HG02852 (cell line): ENCODE data around the gene CRAMP1.

Experiments
- ATAC-seq: cut with Tn5 transposase; IDR thresholded peaks from one replicate; pipeline ENCODE4 v1.9.1; 2021; ENCODE audit warnings: mild to moderate bottlenecking, moderate library complexity; ENCODE audit not compliant: unreplicated experiment

Gene CRAMP1

GRCh38 chr16:1601031-1601430 is 11.1 kb upstream of the CRAMP1 start:
- no peak for ATAC-seq

DNA sequence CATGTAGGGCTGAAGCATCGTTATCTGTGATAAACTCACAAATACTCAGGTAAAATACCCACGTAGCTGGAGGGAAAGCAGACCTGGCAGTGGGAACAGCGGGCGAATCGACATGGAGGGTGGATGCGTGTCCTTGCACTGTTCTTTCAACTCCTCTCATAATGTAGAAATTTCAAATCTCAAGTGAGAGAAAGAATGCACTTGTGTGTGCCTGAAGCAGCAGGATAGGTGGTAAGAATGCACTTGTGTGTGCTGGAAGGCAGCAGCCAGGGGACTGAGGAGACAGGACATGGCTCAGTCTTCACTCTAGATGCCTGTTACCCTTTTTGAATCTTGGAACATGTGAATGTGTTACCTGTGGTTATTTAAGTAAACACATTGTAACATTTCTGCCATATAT is 10.7 kb upstream of the CRAMP1 start:
- no peak for ATAC-seq

- no peak for ATAC-seq
Measured at GRCh38 chr16:1602285-1602684, 9.9 kb upstream of the CRAMP1 start.

- ATAC-seq = no peak
Measured at GRCh38 chr16:1606774-1607173, 5.4 kb upstream of the CRAMP1 start.

- ATAC-seq = no peak
Measured at GRCh38 chr16:1607971-1608370, 4.2 kb upstream of the CRAMP1 start.

DNA sequence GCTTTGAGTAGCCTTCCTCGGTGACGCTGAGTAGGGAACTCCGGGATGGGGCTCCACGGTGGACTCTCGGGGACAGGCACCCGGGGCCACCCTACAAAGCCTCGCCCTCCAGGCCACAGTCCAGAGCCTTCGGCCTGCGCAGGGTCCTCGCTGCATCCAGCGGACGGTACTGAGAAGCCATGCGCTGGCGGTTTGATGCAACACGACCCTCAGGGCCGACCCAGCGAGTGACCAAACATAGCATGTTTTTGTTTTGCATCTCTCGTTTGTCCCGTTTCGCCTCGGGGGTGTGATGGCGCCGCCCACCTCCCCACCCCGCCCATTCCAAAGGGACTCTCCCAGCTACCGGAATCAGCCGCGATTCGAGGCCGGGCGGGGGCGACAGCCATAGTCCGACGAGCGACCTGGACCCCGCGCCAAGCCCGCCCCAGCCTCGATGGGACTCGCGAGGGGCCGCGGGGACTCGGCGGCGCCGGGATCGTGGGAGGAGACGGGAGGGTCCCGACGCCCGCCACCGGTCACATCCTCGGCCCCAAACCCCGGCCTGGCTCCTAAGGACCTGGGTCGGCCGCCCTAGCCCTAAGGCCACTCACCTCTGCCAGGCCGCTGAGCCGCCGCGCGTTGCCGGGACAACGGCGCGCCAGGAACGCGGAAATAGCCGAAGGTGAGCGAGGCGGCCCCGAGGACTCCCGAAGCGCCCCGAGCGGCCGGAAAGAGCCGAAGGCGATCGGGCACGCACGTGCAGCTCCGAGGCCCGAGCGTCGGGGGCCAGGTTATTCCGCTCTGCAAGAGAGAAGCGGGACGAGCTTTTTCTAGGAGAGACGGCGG is 1.9 kb upstream of the CRAMP1 start:
- no peak for ATAC-seq

GRCh38 chr16:1610899-1611632 is 1.1 kb upstream of the CRAMP1 start:
- no peak for ATAC-seq

GRCh38 chr16:1613211-1613622 is 1.1 kb downstream of the CRAMP1 start:
- ATAC-seq = no peak

DNA sequence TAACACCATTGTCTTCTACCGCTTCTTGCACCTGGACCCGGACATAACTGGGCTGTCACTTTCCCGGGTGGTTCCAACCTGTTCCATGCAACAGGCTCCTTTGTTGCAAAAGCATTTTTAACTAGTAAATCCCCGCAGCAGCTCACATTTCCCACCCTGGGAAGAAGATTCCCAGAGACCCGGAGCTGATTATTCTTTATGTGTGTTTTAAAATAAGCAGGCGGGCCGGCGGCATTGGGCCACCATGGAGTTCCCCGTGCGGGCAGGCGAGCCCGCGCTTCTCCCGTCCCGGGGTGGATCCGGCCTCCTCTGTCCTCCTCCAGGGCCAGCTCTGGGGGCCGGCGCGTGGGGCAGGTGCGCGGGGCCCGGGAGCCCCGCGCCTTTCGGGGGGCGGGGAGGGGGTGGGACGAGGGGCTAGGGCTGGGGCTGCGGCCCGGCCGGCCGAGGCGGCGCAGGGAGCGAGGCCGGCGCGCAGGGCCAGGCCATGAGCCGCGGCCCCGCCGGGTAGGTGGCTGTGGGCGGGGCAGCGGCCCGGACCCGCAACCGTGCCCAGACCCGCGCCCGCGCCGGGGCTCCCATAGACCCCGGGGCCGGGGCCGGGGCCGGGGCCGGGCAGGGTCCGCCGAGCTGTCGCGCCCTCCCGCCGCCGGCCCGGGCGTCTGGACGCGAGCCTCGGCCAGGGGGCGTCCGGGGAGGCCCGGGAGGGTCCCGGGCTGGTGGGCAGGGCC is 1.7 kb downstream of the CRAMP1 start:
- ATAC-seq = no peak

DNA sequence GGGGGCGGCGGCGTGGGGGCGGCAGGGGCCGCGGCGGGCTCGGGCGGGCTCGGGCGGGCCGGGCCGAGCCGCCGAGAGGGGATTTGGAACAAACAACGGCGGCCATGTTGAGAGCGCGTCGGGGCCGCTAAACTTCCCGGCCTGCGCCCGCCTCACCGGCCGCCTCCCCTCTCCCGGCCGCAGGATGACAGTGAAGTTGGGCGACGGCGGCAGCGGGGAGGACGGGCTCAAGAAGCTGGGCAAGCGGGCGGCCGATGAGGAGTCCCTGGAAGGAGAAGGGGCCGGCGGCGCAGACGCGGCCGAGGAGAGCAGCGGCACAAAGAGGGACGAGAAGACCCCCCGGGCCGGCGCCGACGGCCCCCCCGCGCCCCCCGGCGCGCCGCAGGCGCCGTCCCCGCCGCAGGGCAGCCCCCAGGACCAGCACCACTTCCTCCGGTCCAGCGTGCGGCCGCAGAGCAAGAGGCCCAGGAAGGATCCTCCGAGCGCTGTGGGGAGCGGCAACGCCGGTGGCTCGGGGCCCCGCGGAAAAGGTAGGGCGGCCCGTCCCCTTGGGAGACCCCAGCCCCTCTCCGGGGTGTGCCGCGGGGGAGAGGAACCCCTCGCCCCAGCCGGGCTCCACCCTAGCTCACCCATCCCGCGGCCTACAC is 2.4 kb downstream of the CRAMP1 start:
- ATAC-seq = no peak

DNA sequence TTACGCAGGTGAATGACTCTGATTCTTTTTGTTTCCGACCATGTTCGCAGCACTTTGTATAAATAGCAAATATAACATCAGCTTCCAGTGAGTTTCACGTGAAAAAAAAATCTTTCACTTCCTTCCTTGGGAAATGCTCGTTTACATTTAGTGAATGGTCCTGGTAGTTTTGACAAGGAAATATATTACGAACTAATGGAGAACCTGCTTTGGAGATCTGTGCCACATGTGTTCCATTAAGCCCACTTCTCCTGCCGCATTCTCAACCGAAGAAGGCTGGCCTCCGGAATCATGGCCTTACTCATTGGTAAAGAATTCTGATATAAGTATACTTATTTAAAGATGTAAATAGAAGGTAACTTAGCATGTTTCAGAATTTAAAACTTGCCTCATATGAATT is 3.6 kb downstream of the CRAMP1 start:
- no peak for ATAC-seq

GRCh38 chr16:1619976-1620375 is 7.8 kb downstream of the CRAMP1 start:
- ATAC-seq = no peak

DNA sequence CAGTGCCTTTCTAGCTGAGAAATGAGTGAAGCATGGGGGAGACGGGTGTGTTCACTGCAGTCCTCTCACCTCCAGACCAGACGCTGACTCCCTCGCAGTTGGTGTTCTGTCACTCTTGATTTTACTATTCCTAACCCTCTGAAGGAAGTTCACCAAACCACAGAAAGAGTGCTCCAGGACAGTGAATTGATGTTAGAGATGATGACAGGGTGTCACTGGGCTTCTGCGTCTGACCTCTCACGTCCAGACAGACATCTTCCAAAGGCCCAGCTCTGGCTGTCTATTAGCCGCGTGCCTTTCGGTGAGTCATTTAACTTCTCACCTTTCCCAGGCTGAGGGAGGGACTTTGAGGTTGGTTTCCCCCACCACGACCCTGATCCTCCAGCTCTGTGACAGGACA is 8.2 kb downstream of the CRAMP1 start:
- no peak for ATAC-seq

DNA sequence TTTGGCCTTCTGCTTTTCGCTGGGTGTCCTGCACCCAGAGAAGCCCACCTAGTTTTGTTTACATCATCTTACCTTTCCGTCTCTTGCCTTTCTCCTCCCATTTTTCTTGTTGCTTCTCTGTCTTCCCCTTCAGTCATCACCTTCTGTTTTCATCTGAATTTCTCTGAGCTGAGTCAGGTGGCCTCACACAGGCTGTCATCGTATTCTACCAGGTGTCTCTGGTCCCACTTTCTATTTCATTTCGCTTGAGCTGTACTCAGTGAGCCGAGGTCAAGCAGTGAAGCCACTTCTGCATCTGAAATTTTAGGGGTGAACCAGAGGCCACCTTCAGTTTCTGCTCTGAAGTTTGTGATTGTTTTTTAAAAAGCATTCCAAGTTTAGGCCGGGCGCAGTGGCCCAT is 9.7 kb downstream of the CRAMP1 start:
- no peak for ATAC-seq

DNA sequence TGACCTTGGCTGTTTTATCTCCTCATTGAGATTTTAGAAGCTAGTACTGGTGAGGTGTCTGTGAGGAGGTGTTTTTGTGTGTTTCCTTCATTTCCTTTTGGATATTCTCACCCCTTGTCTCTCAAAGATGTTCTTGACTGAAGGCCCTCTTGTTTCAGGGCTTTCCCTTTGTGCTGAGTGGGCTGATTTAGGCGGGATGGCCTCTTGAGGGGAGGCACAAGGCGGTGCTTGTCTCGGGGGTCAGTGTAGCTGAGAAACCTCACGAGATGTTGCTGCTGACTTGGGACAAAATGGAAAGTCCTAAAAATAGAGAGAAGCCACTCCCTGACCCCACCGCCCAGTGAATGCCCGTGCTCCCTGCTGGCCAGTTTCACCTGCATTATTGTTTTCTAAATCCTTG is 14.2 kb downstream of the CRAMP1 start:
- ATAC-seq = no peak

DNA sequence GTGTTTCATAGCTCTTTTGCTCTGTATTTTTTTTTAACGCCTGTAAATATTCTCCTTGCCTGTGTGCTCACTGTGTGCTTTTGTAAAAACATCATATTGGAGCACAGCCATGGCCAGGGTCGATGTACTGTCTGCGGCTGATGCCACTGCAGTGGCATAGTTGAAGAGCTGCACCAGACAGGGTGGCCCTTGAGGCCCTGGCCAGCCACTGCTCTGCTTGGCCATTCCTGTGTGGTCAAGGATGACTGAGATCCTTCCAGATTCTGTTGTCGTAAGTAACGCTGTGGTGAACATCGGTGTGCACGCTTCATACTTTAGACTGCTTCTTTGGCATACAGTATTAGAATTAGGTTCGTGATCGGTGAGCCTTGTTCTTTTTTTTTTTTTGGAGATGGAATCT is 14.6 kb downstream of the CRAMP1 start:
- no peak for ATAC-seq

DNA sequence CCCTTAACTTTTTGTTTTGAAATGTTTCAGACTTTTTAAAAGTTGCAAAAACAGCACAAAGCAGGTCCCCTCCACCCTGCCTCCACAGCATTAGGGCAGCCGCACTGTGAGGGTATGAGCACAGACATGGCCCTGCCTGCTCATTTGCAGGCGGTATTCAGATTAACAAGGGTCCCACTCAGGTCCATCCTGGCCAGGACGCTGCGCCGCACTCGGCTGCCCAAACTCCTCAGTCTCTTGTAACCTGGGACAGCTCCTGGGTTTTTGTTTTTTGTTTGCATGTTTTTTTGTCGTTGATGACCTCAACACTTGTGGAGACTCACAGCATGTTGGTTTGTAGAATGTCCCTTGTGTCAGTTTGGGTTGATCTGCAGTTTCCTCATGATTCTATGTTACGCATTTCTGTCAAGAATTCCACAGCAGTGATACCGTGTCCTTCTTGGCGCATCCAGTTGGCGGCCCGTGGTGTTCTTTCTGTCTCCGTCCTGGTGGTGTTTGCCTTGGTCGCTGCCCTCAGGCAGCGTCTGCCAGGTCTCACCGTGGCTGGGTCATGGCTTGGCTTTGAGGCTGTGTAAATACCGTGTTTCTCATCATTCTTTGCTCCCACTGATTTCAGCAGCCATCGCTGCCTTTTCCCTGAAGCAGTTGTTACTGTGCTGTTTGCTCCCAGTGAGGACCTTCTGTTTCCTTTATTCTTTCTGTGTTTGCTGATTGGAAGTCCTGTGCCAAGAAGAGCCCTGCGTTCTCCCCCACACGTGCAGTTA is 18.5 kb downstream of the CRAMP1 start:
- ATAC-seq = no peak

GRCh38 chr16:1631230-1631629 is 19.1 kb downstream of the CRAMP1 start:
- ATAC-seq = no peak

DNA sequence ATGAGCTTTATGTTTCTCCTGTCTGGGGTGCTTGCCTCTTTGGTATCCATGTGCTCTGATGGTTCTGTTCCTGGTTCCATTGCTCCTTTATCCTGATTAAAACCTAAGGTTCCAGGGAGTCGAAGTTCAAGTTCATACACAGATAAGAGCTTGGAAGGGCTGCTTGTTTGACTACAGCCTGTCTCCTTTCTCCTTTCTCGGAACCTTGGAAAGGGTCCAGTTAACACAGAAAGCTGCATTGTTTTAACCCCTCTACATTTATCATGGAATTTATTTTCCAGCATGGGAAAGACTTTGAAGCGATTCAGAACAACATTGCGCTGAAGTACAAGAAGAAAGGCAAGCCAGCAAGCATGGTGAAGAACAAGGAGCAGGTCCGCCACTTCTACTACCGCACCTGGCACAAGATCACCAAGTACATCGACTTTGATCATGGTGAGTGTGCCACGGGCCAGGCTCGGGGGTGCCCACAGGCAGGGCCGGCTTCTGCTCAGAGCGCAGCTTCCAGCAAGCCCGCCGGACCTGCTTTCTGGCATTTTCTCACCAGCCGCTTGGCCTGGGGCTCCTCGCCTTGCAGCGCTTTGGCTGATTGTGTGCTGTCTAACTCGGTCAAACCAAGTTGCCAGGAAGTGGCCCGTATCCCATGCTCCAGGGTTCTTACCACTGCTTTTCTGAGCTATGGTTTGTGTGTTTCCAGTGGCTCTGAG is 19.9 kb downstream of the CRAMP1 start:
- no peak for ATAC-seq

DNA sequence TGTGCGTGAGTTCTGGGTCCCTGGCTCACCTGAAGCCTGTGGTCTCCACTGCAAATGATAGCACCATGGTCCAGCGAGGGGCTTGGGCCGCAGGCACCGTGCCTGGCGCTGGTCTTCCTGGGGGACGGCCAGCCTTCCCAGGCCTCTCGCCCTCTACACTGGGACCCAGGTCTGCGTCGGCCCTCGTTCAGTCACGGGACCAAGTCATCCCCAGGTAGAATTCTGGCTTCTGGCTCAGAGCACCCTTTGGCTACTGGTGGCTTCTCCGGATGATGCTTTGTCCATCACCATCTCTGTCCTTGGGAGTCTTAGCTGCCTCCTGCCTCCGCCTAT is 20.4 kb downstream of the CRAMP1 start:
- ATAC-seq = no peak
